PC-3 (cell line): Measurements from ENCODE around the gene SYP.

ENCODE experiments used
- CTCF ChIP-seq: fragments of 300-600 bp; sonication (generic); conservative IDR thresholded peaks from 2 replicates; pipeline ENCODE4 v1.5.1; 2017; ENCODE audit warnings: antibody characterized with exemption, low read depth, mild to moderate bottlenecking, low read length
- EZH2 ChIP-seq: fragments of 300-600 bp; sonication (generic); IDR thresholded peaks from one replicate; pipeline ENCODE4 v1.6.1; 2017; ENCODE audit warnings: antibody characterized with exemption, mild to moderate bottlenecking, low read length; ENCODE audit not compliant: unreplicated experiment
- EZH2phosphoT487 ChIP-seq: fragments of 300-600 bp; sonication (generic); IDR thresholded peaks from 2 replicates; pipeline ENCODE4 v1.6.1; 2018; ENCODE audit warnings: mild to moderate bottlenecking, antibody characterized with exemption, low read length, borderline replicate concordance

GRCh38 chrX:49244207-49244606 is 44.2 kb upstream of the SYP start:
- TF ChIP-seq CTCF = no peak
- no peak for TF ChIP-seq EZH2
- no peak for TF ChIP-seq EZH2phosphoT487
